ENCODE results near the gene CIAO3. TPM values are rescaled to one million over a fixed set of nuclear protein-coding genes. Genes with fewer than 3 reads are reported as not detected.

CIAO3 gene
- total RNA-seq, 1 donor from 2014 or later: 33.2 TPM

- Histone ChIP-seq H3K36me3 (ENCODE audit: control insufficient read depth, insufficient read depth, low read length) (no peaks in the 10 kb centered on the region), H3K27me3 (ENCODE audit: control insufficient read depth, insufficient read depth, low read length) (no peaks in the 10 kb centered on the region), H3K4me3 (ENCODE audit: low read depth, low read length) (no peak overlapping the region)
- TF ChIP-seq, protein P1, sequence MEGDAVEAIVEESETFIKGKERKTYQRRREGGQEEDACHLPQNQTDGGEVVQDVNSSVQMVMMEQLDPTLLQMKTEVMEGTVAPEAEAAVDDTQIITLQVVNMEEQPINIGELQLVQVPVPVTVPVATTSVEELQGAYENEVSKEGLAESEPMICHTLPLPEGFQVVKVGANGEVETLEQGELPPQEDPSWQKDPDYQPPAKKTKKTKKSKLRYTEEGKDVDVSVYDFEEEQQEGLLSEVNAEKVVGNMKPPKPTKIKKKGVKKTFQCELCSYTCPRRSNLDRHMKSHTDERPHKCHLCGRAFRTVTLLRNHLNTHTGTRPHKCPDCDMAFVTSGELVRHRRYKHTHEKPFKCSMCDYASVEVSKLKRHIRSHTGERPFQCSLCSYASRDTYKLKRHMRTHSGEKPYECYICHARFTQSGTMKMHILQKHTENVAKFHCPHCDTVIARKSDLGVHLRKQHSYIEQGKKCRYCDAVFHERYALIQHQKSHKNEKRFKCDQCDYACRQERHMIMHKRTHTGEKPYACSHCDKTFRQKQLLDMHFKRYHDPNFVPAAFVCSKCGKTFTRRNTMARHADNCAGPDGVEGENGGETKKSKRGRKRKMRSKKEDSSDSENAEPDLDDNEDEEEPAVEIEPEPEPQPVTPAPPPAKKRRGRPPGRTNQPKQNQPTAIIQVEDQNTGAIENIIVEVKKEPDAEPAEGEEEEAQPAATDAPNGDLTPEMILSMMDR (IDR thresholded peaks at IDR 0.05; ENCODE audit: insufficient read depth, low read length, severe bottlenecking): no peak
- DNase-seq (ENCODE audit: low read depth) (no peak), FAIRE-seq (no peak)
Observed at GRCh38 chr16:716768-717325, 23.9 kb downstream of the CIAO3 start.

GRCh38 chr16:716200-716568 is 24.6 kb downstream of the CIAO3 start:
- no peak for FAIRE-seq
- Histone ChIP-seq H3K36me3 (ENCODE audit: control insufficient read depth, insufficient read depth, low read length) (no peaks in the 10 kb centered on the region), H3K27me3 (ENCODE audit: control insufficient read depth, insufficient read depth, low read length) (peaks cover 3% of the 10 kb centered on the region), H3K4me3 (ENCODE audit: low read depth, low read length) (peak overlapping the region; percentile 63)
- TF ChIP-seq, protein P1 (IDR thresholded peaks at IDR 0.05; ENCODE audit: insufficient read depth, low read length, severe bottlenecking): no peak
- no peak for DNase-seq (ENCODE audit: low read depth)

GRCh38 chr16:715477-716199 is 25.2 kb downstream of the CIAO3 start:
- Histone ChIP-seq H3K36me3 (ENCODE audit: control insufficient read depth, insufficient read depth, low read length) (no peaks in the 10 kb centered on the region), H3K4me3 (ENCODE audit: low read depth, low read length) (peak overlapping the region; percentile 63), H3K27me3 (ENCODE audit: control insufficient read depth, insufficient read depth, low read length) (peaks cover 5% of the 10 kb centered on the region)
- DNase-seq (ENCODE audit: low read depth): no peak
- TF ChIP-seq, protein P1 (IDR thresholded peaks at IDR 0.05; ENCODE audit: insufficient read depth, low read length, severe bottlenecking): peak; percentile 16
- no peak for FAIRE-seq

- peak within 1 kb of the TSS; percentile 63 for H3K4me3 ChIP-seq (ENCODE audit: low read depth, low read length)
- TF ChIP-seq, protein P1 (IDR thresholded peaks at IDR 0.05; ENCODE audit: insufficient read depth, low read length, severe bottlenecking): no peak
- peak; percentile 47 for DNase-seq (ENCODE audit: low read depth)
- peaks cover 7% of the 10 kb centered on the region for H3K27me3 ChIP-seq (ENCODE audit: control insufficient read depth, insufficient read depth, low read length)
- FAIRE-seq: no peak
- no peaks in the 10 kb centered on the region for H3K36me3 ChIP-seq (ENCODE audit: control insufficient read depth, insufficient read depth, low read length)
Observed at GRCh38 chr16:714558-715476, 26.0 kb downstream of the CIAO3 start, which contains the start of gene METRN. TSS of gene METRN (plus strand) at chr16:715118. CDS start at chr16:715290, 172 bp downstream.

GRCh38 chr16:714079-714478 is 26.7 kb downstream of the CIAO3 start:
- no peaks in the 10 kb centered on the region for H3K36me3 ChIP-seq (ENCODE audit: control insufficient read depth, insufficient read depth, low read length)
- no peak overlapping the region for H3K4me3 ChIP-seq (ENCODE audit: low read depth, low read length)
- DNase-seq (ENCODE audit: low read depth): peak; percentile 29
- FAIRE-seq: no peak
- peaks cover 11% of the 10 kb centered on the region for H3K27me3 ChIP-seq (ENCODE audit: control insufficient read depth, insufficient read depth, low read length)
- TF ChIP-seq, protein P1 (IDR thresholded peaks at IDR 0.05; ENCODE audit: insufficient read depth, low read length, severe bottlenecking): no peak

Measured in bronchial epithelial cell (primary cell).